Cardiac fibroblast (primary cell): ENCODE measurements around the gene ATP2B2.

ENCODE experiments used
- DNase-seq, 2 donors: peaks; one replicate each; pipeline versions ENCODE4 v3.0.0 to v3.0.0-alpha.2; 2010; ENCODE audit warnings: low read depth in 2 of 2
- H3K4me3 ChIP-seq, 2 donors: replicated peaks in 1 of 2; 1 replicate in 1 of 2; 2 replicates in 1 of 2; pipeline ENCODE4 v1.5.1; 2011; ENCODE audit warnings: low read depth in 2 of 2, low read length in 2 of 2, mild to moderate bottlenecking in 2 of 2, moderate library complexity in 1 of 2
- CTCF ChIP-seq: IDR thresholded peaks from one replicate; pipeline ENCODE4 v1.5.1; 2011; ENCODE audit warnings: low read depth, mild to moderate bottlenecking, low read length, inconsistent platforms

ATP2B2 gene

GRCh38 chr3:10503217-10503796, 2.1 kb downstream of the ATP2B2 start:
- TF ChIP-seq CTCF: no peak
- no peak for DNase-seq
- no peak overlapping the region for H3K4me3 ChIP-seq

GRCh38 chr3:10502185-10502880, 3.1 kb downstream of the ATP2B2 start:
- DNase-seq: no peak
- TF ChIP-seq CTCF: no peak
- H3K4me3 ChIP-seq: no peak overlapping the region

- no peak overlapping the region for H3K4me3 ChIP-seq
- no peak for TF ChIP-seq CTCF
- no peak for DNase-seq
Measured at GRCh38 chr3:10501664-10502052, 3.7 kb downstream of the ATP2B2 start.

- DNase-seq: no peak
- H3K4me3 ChIP-seq: no peak overlapping the region
- TF ChIP-seq CTCF: no peak
Measured at GRCh38 chr3:10500717-10501663, 4.4 kb downstream of the ATP2B2 start.

GRCh38 chr3:10498271-10498670, 7.1 kb downstream of the ATP2B2 start:
- H3K4me3 ChIP-seq: no peak overlapping the region
- no peak for DNase-seq

GRCh38 chr3:10497439-10497838, 7.9 kb downstream of the ATP2B2 start:
- no peak for DNase-seq
- no peak for TF ChIP-seq CTCF
- no peak overlapping the region for H3K4me3 ChIP-seq

More at GRCh38 chr3:10498271-10498670, 7.1 kb downstream of the ATP2B2 start:
- no peak for TF ChIP-seq CTCF
